Muscle of leg (tissue), 11 donors: ENCODE measurements around the gene PLEKHA6. TPM values are rescaled to one million over a fixed set of nuclear protein-coding genes. Genes with fewer than 3 reads are reported as not detected.

ENCODE experiments used
- DNase-seq: peaks from one replicate; pipeline ENCODE4 v3.0.0; 2013
- H3K27ac ChIP-seq: one replicate; pipeline ENCODE4 v1.5.1; 2013; ENCODE audit warnings: mild to moderate bottlenecking, low read length, control low read depth
- H3K27me3 ChIP-seq: one replicate; pipeline ENCODE4 v1.6.1; 2013; ENCODE audit warnings: low read length; ENCODE audit not compliant: control insufficient read depth, insufficient read depth
- H3K36me3 ChIP-seq: one replicate; pipeline ENCODE4 v1.6.1; 2013; ENCODE audit warnings: low read length; ENCODE audit not compliant: control insufficient read depth, insufficient read depth
- H3K4me1 ChIP-seq: one replicate; pipeline ENCODE4 v1.6.1; 2013; ENCODE audit warnings: low read length; ENCODE audit not compliant: control insufficient read depth, insufficient read depth
- H3K4me3 ChIP-seq: one replicate; pipeline ENCODE4 v1.5.1; 2013; ENCODE audit warnings: low read length, control low read depth
- H3K9me3 ChIP-seq: replicated peaks from 2 replicates; pipeline ENCODE4 v1.6.1; 2013; ENCODE audit warnings: low read depth, low read length; ENCODE audit not compliant: control insufficient read depth
- WGBS: methylation state at CpG from one replicate; pipeline ENCODE4 v1.1.5; 2013; ENCODE audit warnings: missing lambda C conversion rate; ENCODE audit not compliant: insufficient coverage; 5-methylcytosine and 5-hydroxymethylcytosine counted together
- polyA plus RNA-seq, 8 donors: library from polyadenylated mRNA; unstranded; fragments of 120-200 nt; gene quantifications; one replicate each; pipeline versions ENCODE4 v1.2.1 to v1.2.3, GENCODE V29; 2013; ENCODE audit warnings: inconsistent platforms in 1 of 8, low replicate concordance in 1 of 8; ENCODE audit not compliant: insufficient read length in 8 of 8, insufficient read depth in 1 of 8
- total RNA-seq: library from RNA; stranded (reverse); fragments of 120-200 nt; gene quantifications from one replicate; pipeline ENCODE4 v1.2.4, GENCODE V29; 2013

The PLEKHA6 gene
- total and polyA plus RNA-seq, 9 donors = 2.2 to 10.0 (median 4.8) TPM

GRCh38 chr1:204256531-204256930 is 103.2 kb downstream of the PLEKHA6 start:
- DNase-seq = no peak
- Histone ChIP-seq H3K4me1 (peaks cover 11% of the 10 kb centered on the region), H3K27me3 (no peaks in the 10 kb centered on the region), H3K36me3 (peaks cover 2% of the 10 kb centered on the region), H3K9me3 (no peaks in the 10 kb centered on the region), H3K4me3 (no peak overlapping the region), H3K27ac (no peak overlapping the region)
- WGBS = 68% methylated on average over 9 of the region's 10 CpGs

GRCh38 chr1:204255966-204256365 is 103.8 kb downstream of the PLEKHA6 start:
- DNase-seq = no peak
- WGBS = 25% methylated on average over 2 of the region's 5 CpGs
- Histone ChIP-seq H3K4me1 (peaks cover 6% of the 10 kb centered on the region), H3K9me3 (no peaks in the 10 kb centered on the region), H3K27me3 (no peaks in the 10 kb centered on the region), H3K36me3 (peaks cover 2% of the 10 kb centered on the region), H3K4me3 (no peak overlapping the region), H3K27ac (no peak overlapping the region)

- Histone ChIP-seq H3K4me1 (peaks cover 3% of the 10 kb centered on the region), H3K4me3 (no peak overlapping the region), H3K27ac (no peak overlapping the region), H3K9me3 (no peaks in the 10 kb centered on the region), H3K27me3 (no peaks in the 10 kb centered on the region), H3K36me3 (no peaks in the 10 kb centered on the region)
- no CpG with 5 or more reads among the region's 5 CpGs for WGBS
- DNase-seq = no peak
Observed at GRCh38 chr1:204255225-204255624, 104.5 kb downstream of the PLEKHA6 start.

GRCh38 chr1:204254031-204254661 is 105.6 kb downstream of the PLEKHA6 start:
- no peak overlapping the region for H3K27ac ChIP-seq

GRCh38 chr1:204251926-204252689 is 107.6 kb downstream of the PLEKHA6 start:
- DNase-seq = no peak
- no peaks in the 10 kb centered on the region for H3K36me3 ChIP-seq
- 82% methylated on average over 2 of the region's 6 CpGs for WGBS
- H3K27ac ChIP-seq = no peak overlapping the region
- H3K4me3 ChIP-seq = no peak overlapping the region
- no peaks in the 10 kb centered on the region for H3K27me3 ChIP-seq
- H3K4me1 ChIP-seq = no peaks in the 10 kb centered on the region
- H3K9me3 ChIP-seq = no peaks in the 10 kb centered on the region

More at GRCh38 chr1:204254031-204254661, 105.6 kb downstream of the PLEKHA6 start:
- 60% methylated on average over 3 of the region's 7 CpGs for WGBS
- no peak overlapping the region for H3K4me3 ChIP-seq
- H3K27me3 ChIP-seq = no peaks in the 10 kb centered on the region
- DNase-seq = no peak
- H3K4me1 ChIP-seq = peaks cover 3% of the 10 kb centered on the region
- H3K9me3 ChIP-seq = no peaks in the 10 kb centered on the region
- H3K36me3 ChIP-seq = no peaks in the 10 kb centered on the region

- Histone ChIP-seq H3K27me3 (no peaks in the 10 kb centered on the region), H3K4me1 (no peaks in the 10 kb centered on the region), H3K4me3 (no peak overlapping the region), H3K27ac (no peak overlapping the region), H3K9me3 (no peaks in the 10 kb centered on the region), H3K36me3 (no peaks in the 10 kb centered on the region)
- WGBS = 91% methylated on average over 4 of the region's 7 CpGs
- no peak for DNase-seq
Observed at GRCh38 chr1:204251286-204251685, 108.4 kb downstream of the PLEKHA6 start.

- DNase-seq = no peak
- H3K4me3 ChIP-seq = no peak overlapping the region
- whole genome bisulfite sequencing = 67% methylated on average over 10 of the region's 12 CpGs
- H3K9me3 ChIP-seq = no peaks in the 10 kb centered on the region
- no peak overlapping the region for H3K27ac ChIP-seq
- H3K36me3 ChIP-seq = no peaks in the 10 kb centered on the region
- no peaks in the 10 kb centered on the region for H3K27me3 ChIP-seq
- no peaks in the 10 kb centered on the region for H3K4me1 ChIP-seq
Observed at GRCh38 chr1:204250428-204251030, 109.2 kb downstream of the PLEKHA6 start.

GRCh38 chr1:204249736-204250427 is 109.8 kb downstream of the PLEKHA6 start:
- no peaks in the 10 kb centered on the region for H3K27me3 ChIP-seq
- WGBS = 59% methylated on average over 7 of the region's 7 CpGs
- H3K4me1 ChIP-seq = no peaks in the 10 kb centered on the region
- no peaks in the 10 kb centered on the region for H3K36me3 ChIP-seq
- no peak overlapping the region for H3K4me3 ChIP-seq
- H3K9me3 ChIP-seq = no peaks in the 10 kb centered on the region
- DNase-seq = no peak
- H3K27ac ChIP-seq = no peak overlapping the region

- Histone ChIP-seq H3K36me3 (no peaks in the 10 kb centered on the region), H3K9me3 (no peaks in the 10 kb centered on the region), H3K4me1 (no peaks in the 10 kb centered on the region), H3K27me3 (no peaks in the 10 kb centered on the region), H3K4me3 (no peak overlapping the region), H3K27ac (no peak overlapping the region)
- 83% methylated on average over 1 of the region's 3 CpGs for WGBS
- DNase-seq = no peak
Observed at GRCh38 chr1:204248954-204249353, 110.8 kb downstream of the PLEKHA6 start.

GRCh38 chr1:204246876-204247275 is 112.9 kb downstream of the PLEKHA6 start:
- Histone ChIP-seq H3K27me3 (no peaks in the 10 kb centered on the region), H3K4me3 (no peak overlapping the region), H3K4me1 (no peaks in the 10 kb centered on the region), H3K9me3 (no peaks in the 10 kb centered on the region), H3K27ac (no peak overlapping the region), H3K36me3 (no peaks in the 10 kb centered on the region)
- no peak for DNase-seq
- 91% methylated on average over 1 of the region's 4 CpGs for WGBS
